H9 (cell line): ENCODE results near the gene ABCG1. TPM values are rescaled to one million over a fixed set of nuclear protein-coding genes. Genes with fewer than 3 reads are reported as not detected.

Experiments used
- DNase-seq: peaks from one replicate; pipeline ENCODE4 v3.0.0-alpha.2; 2017
- H2AFZ ChIP-seq: one replicate; pipeline ENCODE4 v1.6.1; 2013; ENCODE audit warnings: mild to moderate bottlenecking, low read length, control low read depth, moderate library complexity
- H2AK5ac ChIP-seq: 2 replicates; pipeline ENCODE4 v1.6.1; 2013; ENCODE audit warnings: low read length, control low read depth, mixed read lengths; ENCODE audit not compliant: insufficient read length
- H2BK120ac ChIP-seq: one replicate; pipeline ENCODE4 v1.6.1; 2013; ENCODE audit warnings: low read depth, mild to moderate bottlenecking, low read length, control low read depth, inconsistent platforms; ENCODE audit not compliant: poor library complexity, severe bottlenecking
- H2BK12ac ChIP-seq: 2 replicates; pipeline ENCODE4 v1.6.1; 2013; ENCODE audit warnings: low read length, control low read depth, mixed read lengths, low read depth; ENCODE audit not compliant: insufficient read length
- H2BK15ac ChIP-seq: 2 replicates; pipeline ENCODE4 v1.6.1; 2013; ENCODE audit warnings: low read depth, low read length, control low read depth
- H2BK20ac ChIP-seq: one replicate; pipeline ENCODE4 v1.6.1; 2013; ENCODE audit warnings: low read depth, mild to moderate bottlenecking, low read length, control low read depth, inconsistent platforms; ENCODE audit not compliant: poor library complexity, severe bottlenecking
- H2BK5ac ChIP-seq: 2 replicates; pipeline ENCODE4 v1.6.1; 2013; ENCODE audit warnings: low read length, control low read depth, mixed read lengths; ENCODE audit not compliant: insufficient read length
- H3K14ac ChIP-seq: 2 replicates; pipeline ENCODE4 v1.6.1; 2013; ENCODE audit warnings: low read length, control low read depth; ENCODE audit not compliant: insufficient read depth
- H3K18ac ChIP-seq: 2 replicates; pipeline ENCODE4 v1.6.1; 2013; ENCODE audit warnings: low read depth, mild to moderate bottlenecking, mixed read lengths, low read length, control low read depth; ENCODE audit not compliant: insufficient read length
- H3K23ac ChIP-seq: 2 replicates; pipeline ENCODE4 v1.6.1; 2013; ENCODE audit warnings: low read length, control low read depth, mixed read lengths, low read depth; ENCODE audit not compliant: insufficient read length
- H3K23me2 ChIP-seq: 2 replicates; pipeline ENCODE4 v1.6.1; 2013; ENCODE audit warnings: low read depth, mild to moderate bottlenecking, mixed read lengths, low read length, control low read depth; ENCODE audit not compliant: insufficient read length, poor library complexity, severe bottlenecking
- H3K27ac ChIP-seq: 2 replicates; pipeline ENCODE4 v1.5.1; 2013; ENCODE audit warnings: low read length, control low read depth, mixed read lengths, low read depth; ENCODE audit not compliant: insufficient read length
- H3K27me3 ChIP-seq: 2 replicates; pipeline ENCODE4 v1.6.1; 2013; ENCODE audit warnings: low read length, control low read depth, inconsistent platforms; ENCODE audit not compliant: insufficient read depth
- H3K4ac ChIP-seq: 2 replicates; pipeline ENCODE4 v1.6.1; 2013; ENCODE audit warnings: low read depth, mild to moderate bottlenecking, control low read depth, inconsistent platforms, low read length, moderate library complexity
- H3K4me1 ChIP-seq: 2 replicates; pipeline ENCODE4 v1.6.1; 2013; ENCODE audit warnings: low read length, control low read depth, inconsistent platforms; ENCODE audit not compliant: insufficient read depth
- H3K4me2 ChIP-seq: 2 replicates; pipeline ENCODE4 v1.6.1; 2013; ENCODE audit warnings: low read length, control low read depth, mixed read lengths; ENCODE audit not compliant: insufficient read length, insufficient read depth
- H3K56ac ChIP-seq: 2 replicates; pipeline ENCODE4 v1.6.1; 2013; ENCODE audit warnings: low read depth, mild to moderate bottlenecking, mixed read lengths, low read length, control low read depth; ENCODE audit not compliant: insufficient read length
- H3K79me1 ChIP-seq: 2 replicates; pipeline ENCODE4 v1.6.1; 2013; ENCODE audit warnings: low read depth, mild to moderate bottlenecking, moderate library complexity, low read length, control low read depth, inconsistent platforms; ENCODE audit not compliant: insufficient read depth, poor library complexity, severe bottlenecking
- H3K79me2 ChIP-seq: 2 replicates; pipeline ENCODE4 v1.6.1; 2013; ENCODE audit warnings: low read length, control low read depth, inconsistent platforms; ENCODE audit not compliant: insufficient read depth
- H3K9ac ChIP-seq: 2 replicates; pipeline ENCODE4 v1.6.1; 2013; ENCODE audit warnings: low read length, control low read depth, mixed read lengths; ENCODE audit not compliant: insufficient read length; ENCODE audit errors: extremely low read depth
- H3K9me3 ChIP-seq: one replicate; pipeline ENCODE4 v1.6.1; 2013; ENCODE audit warnings: low read depth, low read length, inconsistent platforms; ENCODE audit not compliant: control insufficient read depth
- H3T11ph ChIP-seq: one replicate; pipeline ENCODE4 v1.6.1; 2013; ENCODE audit warnings: mild to moderate bottlenecking, low read length, control low read depth, inconsistent platforms
- H4K20me1 ChIP-seq: one replicate; pipeline ENCODE4 v1.6.1; 2013; ENCODE audit not compliant: control insufficient read depth, insufficient read length, insufficient read depth
- H4K5ac ChIP-seq: 2 replicates; pipeline ENCODE4 v1.6.1; 2013; ENCODE audit warnings: low read depth, mild to moderate bottlenecking, mixed read lengths, low read length, control low read depth; ENCODE audit not compliant: insufficient read length
- H4K8ac ChIP-seq: replicated peaks from 2 replicates; pipeline ENCODE4 v1.6.1; 2013; ENCODE audit warnings: low read length, control low read depth, mixed read lengths, low read depth; ENCODE audit not compliant: insufficient read length
- H4K91ac ChIP-seq: 2 replicates; pipeline ENCODE4 v1.6.1; 2013; ENCODE audit warnings: low read depth, mild to moderate bottlenecking, moderate library complexity, mixed read lengths, low read length, control low read depth; ENCODE audit not compliant: insufficient read length
- H3K27ac Mint-ChIP-seq, 3 experiments: 2 replicates in 2 of 3; 3 replicates in 1 of 3; pipeline ENCODE4 v1.8.0; 2020 to 2021; ENCODE audit warnings: mixed read lengths in 3 of 3, mild to moderate bottlenecking in 1 of 3, moderate library complexity in 1 of 3
- H3K27me3 Mint-ChIP-seq: 2 replicates; pipeline ENCODE4 v1.8.0; 2021; ENCODE audit warnings: low read depth, mild to moderate bottlenecking, moderate library complexity, mixed read lengths
- H3K36me3 Mint-ChIP-seq, 3 experiments: 2 replicates in 2 of 3; 3 replicates in 1 of 3; pipeline ENCODE4 v1.8.0; 2020 to 2021; ENCODE audit warnings: low read depth in 3 of 3, mixed read lengths in 3 of 3; ENCODE audit not compliant: insufficient read depth in 1 of 3
- H3K4me1 Mint-ChIP-seq, 2 experiments: 2 replicates each; pipeline ENCODE4 v1.8.0; 2020; ENCODE audit warnings: mixed read lengths in 2 of 2
- H3K4me3 Mint-ChIP-seq, 2 experiments: 2 replicates in 1 of 2; 3 replicates in 1 of 2; pipeline ENCODE4 v1.8.0; 2020 to 2021; ENCODE audit warnings: mild to moderate bottlenecking in 2 of 2, mixed read lengths in 2 of 2, moderate library complexity in 1 of 2
- H3K9me3 Mint-ChIP-seq, 2 experiments: 2 replicates in 1 of 2; 3 replicates in 1 of 2; pipeline ENCODE4 v1.8.0; 2020; ENCODE audit warnings: mild to moderate bottlenecking in 2 of 2, mixed read lengths in 2 of 2, moderate library complexity in 1 of 2
- WGBS: extraction: QIAGEN DNeasy Blood & Tissue Kit; methylation state at CpG from one replicate; pipeline ENCODE4 v1.1.7; 2013; ENCODE audit warnings: missing lambda C conversion rate, low lambda C conversion rate, mixed read lengths; ENCODE audit not compliant: insufficient read length; ENCODE audit errors: extremely low coverage; 5-methylcytosine and 5-hydroxymethylcytosine counted together
- total RNA-seq: library from RNA; stranded (reverse); gene quantifications from 2 replicates; pipeline ENCODE4 v1.2.1, GENCODE V29; 2021
- TF ChIP-seq, protein P1 (sequence below): fragments of 200-600 bp; sonication (generic); conservative IDR thresholded peaks from 3 replicates; pipeline ENCODE4 v1.8.0; 2021; ENCODE audit warnings: antibody characterized with exemption, mild to moderate bottlenecking

Gene ABCG1
- total RNA-seq, 1 experiment from 2014 or later = 0.83 TPM

DNA sequence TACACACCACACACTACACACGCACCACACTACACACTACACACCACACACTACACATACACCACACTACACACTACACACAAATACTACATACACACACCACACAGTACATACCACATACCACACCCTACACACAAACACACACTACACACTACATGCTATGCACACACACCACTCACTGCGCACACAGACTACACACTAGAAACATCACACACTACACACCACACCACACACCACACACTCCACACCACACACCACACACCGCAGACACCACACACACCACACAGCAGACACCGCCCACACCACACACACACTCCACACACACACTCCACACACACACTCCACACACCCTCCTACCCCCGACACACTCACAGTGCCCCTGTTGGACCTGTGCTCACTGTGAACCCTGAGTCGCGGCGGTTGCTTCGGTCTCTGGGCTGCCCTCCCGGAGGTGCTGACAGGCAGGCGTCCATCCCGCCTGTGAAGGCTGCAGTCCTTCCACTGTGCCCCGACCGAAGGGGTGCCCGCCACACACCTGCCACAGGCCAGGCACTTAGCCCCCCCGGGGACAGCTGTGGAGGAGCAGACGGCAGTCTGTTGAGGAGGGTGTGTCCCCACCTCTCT, 74.8 kb downstream of the ABCG1 start:
- 77% methylated on average over 3 of the region's 17 CpGs for WGBS
- no peaks in the 10 kb centered on the region for H3K4me1 ChIP-seq
- H3K4ac ChIP-seq = no peak overlapping the region
- H3K23me2 ChIP-seq = no peaks in the 10 kb centered on the region
- no peak overlapping the region for H2BK15ac ChIP-seq
- no peak overlapping the region for H4K5ac ChIP-seq
- H3K56ac ChIP-seq = no peak overlapping the region
- H3K9me3 ChIP-seq = no peaks in the 10 kb centered on the region
- no peak overlapping the region for H3K23ac ChIP-seq
- H3K18ac ChIP-seq = no peak overlapping the region
- Mint-ChIP-seq H3K9me3 (peaks cover under 1 to 4% of the 10 kb centered on the region in 2 experiments; a peak in 4 of 5 replicates), H3K27me3 (peaks cover 8% of the 10 kb centered on the region), H3K36me3 (peaks cover 5 to 9% (median 5%) of the 10 kb centered on the region in 3 experiments; a peak in 6 of 7 replicates), H3K4me1 (peaks cover 23 to 37% of the 10 kb centered on the region in 2 experiments), H3K27ac (no peak overlapping the region), H3K4me3 (no peak overlapping the region)
- no peak overlapping the region for H2AFZ ChIP-seq
- no peak overlapping the region for H2BK20ac ChIP-seq
- no peaks in the 10 kb centered on the region for H3K79me2 ChIP-seq
- H3K79me1 ChIP-seq = no peaks in the 10 kb centered on the region
- no peak overlapping the region for H3K9ac ChIP-seq
- TF ChIP-seq, protein P1, sequence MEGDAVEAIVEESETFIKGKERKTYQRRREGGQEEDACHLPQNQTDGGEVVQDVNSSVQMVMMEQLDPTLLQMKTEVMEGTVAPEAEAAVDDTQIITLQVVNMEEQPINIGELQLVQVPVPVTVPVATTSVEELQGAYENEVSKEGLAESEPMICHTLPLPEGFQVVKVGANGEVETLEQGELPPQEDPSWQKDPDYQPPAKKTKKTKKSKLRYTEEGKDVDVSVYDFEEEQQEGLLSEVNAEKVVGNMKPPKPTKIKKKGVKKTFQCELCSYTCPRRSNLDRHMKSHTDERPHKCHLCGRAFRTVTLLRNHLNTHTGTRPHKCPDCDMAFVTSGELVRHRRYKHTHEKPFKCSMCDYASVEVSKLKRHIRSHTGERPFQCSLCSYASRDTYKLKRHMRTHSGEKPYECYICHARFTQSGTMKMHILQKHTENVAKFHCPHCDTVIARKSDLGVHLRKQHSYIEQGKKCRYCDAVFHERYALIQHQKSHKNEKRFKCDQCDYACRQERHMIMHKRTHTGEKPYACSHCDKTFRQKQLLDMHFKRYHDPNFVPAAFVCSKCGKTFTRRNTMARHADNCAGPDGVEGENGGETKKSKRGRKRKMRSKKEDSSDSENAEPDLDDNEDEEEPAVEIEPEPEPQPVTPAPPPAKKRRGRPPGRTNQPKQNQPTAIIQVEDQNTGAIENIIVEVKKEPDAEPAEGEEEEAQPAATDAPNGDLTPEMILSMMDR = no peak
- H3K27me3 ChIP-seq = no peaks in the 10 kb centered on the region
- H2BK5ac ChIP-seq = no peak overlapping the region
- H4K20me1 ChIP-seq = no peaks in the 10 kb centered on the region
- no peak overlapping the region for H3K27ac ChIP-seq
- H3K4me2 ChIP-seq = no peak overlapping the region
- no peak overlapping the region for H4K91ac ChIP-seq
- no peak for DNase-seq
- H4K8ac ChIP-seq = no peak overlapping the region
- no peak overlapping the region for H3T11ph ChIP-seq
- H3K14ac ChIP-seq = no peak overlapping the region
- H2BK120ac ChIP-seq = no peak overlapping the region
- H2BK12ac ChIP-seq = no peak overlapping the region
- no peak overlapping the region for H2AK5ac ChIP-seq
